Body of pancreas (tissue), 4 donors: Measurements from ENCODE around the gene KIAA0319L.

Source experiments
- CTCF ChIP-seq, 7 experiments: fragments of 450-650 bp in 4 of 7; fragments of 200-600 bp in 3 of 7; sonication (generic) in 3 of 7; IDR thresholded peaks; one replicate each; pipeline ENCODE4 v1.5.1; 2016 to 2019; ENCODE audit warnings: antibody characterized with exemption in 7 of 7
- POLR2A ChIP-seq, 3 donors: fragments of 450-650 bp; IDR thresholded peaks; one replicate each; pipeline ENCODE4 v1.6.1; 2016; ENCODE audit warnings: antibody characterized with exemption in 3 of 3, mild to moderate bottlenecking in 2 of 3

GRCh38 chr1:35401049-35401448, 156.2 kb downstream of the KIAA0319L start:
- TF ChIP-seq CTCF (IDR thresholded peaks at IDR 0.05) (no peak), POLR2A (IDR thresholded peaks at IDR 0.05) (no peak)
